Tibial artery (tissue), 4 donors: Measurements from ENCODE around the gene PLA2R1.

Experiments
- DNase-seq, 2 donors: peaks; one replicate each; pipeline ENCODE4 v3.0.0-alpha.2; 2019
- H3K27ac ChIP-seq, 2 donors: fragments of 200-600 bp; sonication (generic) in 1 of 2; 1 replicate in 1 of 2; 2 replicates in 1 of 2; pipeline ENCODE4 v1.5.1; 2018 to 2019; ENCODE audit warnings: mild to moderate bottlenecking in 1 of 2
- H3K27me3 ChIP-seq, 2 donors: fragments of 200-600 bp; sonication (generic) in 1 of 2; one replicate each; pipeline versions ENCODE4 v1.5.1 to v1.6.0; 2016 to 2019
- H3K36me3 ChIP-seq, 3 donors: fragments of 200-600 bp; sonication (generic) in 2 of 3; one replicate each; pipeline ENCODE4 v1.5.1; 2016 to 2019; ENCODE audit warnings: mild to moderate bottlenecking in 2 of 3
- H3K4me1 ChIP-seq, 4 donors: fragments of 200-600 bp; sonication (generic) in 2 of 4; 1 replicate in 3 of 4; 2 replicates in 1 of 4; pipeline ENCODE4 v1.5.1; 2016 to 2019
- H3K4me3 ChIP-seq, 2 donors: fragments of 200-600 bp; sonication (generic) in 1 of 2; 1 replicate in 1 of 2; 2 replicates in 1 of 2; pipeline ENCODE4 v1.5.1; 2018 to 2019; ENCODE audit warnings: mild to moderate bottlenecking in 2 of 2
- H3K9me3 ChIP-seq, 3 donors: fragments of 200-600 bp; sonication (generic) in 1 of 3; one replicate each; pipeline ENCODE4 v1.5.1; 2016 to 2019
- intact Hi-C: fragments of 100-400 bp; cut with DNase I; formaldehyde crosslinking; loops from one replicate; pipeline ENCODE4 v1.15.0; 2023; ENCODE audit warnings: low total_unique reads
- TF ChIP-seq, protein P1 (sequence below), 2 experiments: fragments of 200-600 bp in 1 of 2; fragments of 450-650 bp in 1 of 2; IDR thresholded peaks; one replicate each; pipeline ENCODE4 v1.5.1; 2017 to 2019; ENCODE audit warnings: antibody characterized with exemption in 2 of 2, mild to moderate bottlenecking in 1 of 2, moderate library complexity in 1 of 2

The PLA2R1 gene

DNA sequence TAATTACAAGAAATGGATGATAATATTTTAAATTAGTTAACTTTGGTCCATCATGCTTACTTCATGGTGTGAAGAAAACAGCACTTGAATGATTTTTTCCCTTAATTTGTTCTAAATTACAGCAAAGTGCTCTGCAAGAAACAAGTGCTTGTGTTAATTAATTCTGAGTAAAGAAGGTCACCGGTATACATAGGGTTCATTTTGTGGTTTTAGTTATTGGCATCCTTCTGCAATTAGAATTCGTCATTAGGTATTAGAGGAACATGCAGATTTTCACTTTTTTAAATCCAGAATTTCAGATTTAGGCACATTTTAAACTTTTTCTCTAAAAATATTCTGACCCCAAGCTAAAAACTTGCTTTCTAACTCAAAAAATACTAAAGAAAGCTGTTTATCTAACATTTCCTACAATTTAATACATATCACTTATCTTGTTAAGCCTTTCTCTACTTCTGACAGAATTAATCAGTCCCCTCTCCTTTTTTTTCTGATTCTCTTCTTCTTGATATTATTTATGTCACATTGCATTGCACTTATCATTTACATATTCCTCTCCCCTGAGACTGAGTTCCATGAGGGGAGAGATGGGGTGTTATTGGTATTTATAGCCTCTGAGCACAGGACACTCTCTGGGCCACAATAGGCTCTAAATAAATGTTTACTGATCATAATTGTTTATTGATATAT, 129.2 kb downstream of the PLA2R1 start:
- H3K27me3 ChIP-seq: no peaks in the 10 kb centered on the region
- no peak for DNase-seq
- H3K27ac ChIP-seq: peak overlapping the region in 1 of 2 donors; percentile 35
- peaks cover under 1 to 3% (median 3%) of the 10 kb centered on the region in 3 donors for H3K36me3 ChIP-seq
- intact Hi-C loops: no loop called here
- peaks cover 0 to 16% (median 9%) of the 10 kb centered on the region in 4 donors for H3K4me1 ChIP-seq
- no peaks in the 10 kb centered on the region for H3K9me3 ChIP-seq
- H3K4me3 ChIP-seq: no peak overlapping the region
- TF ChIP-seq, protein P1, sequence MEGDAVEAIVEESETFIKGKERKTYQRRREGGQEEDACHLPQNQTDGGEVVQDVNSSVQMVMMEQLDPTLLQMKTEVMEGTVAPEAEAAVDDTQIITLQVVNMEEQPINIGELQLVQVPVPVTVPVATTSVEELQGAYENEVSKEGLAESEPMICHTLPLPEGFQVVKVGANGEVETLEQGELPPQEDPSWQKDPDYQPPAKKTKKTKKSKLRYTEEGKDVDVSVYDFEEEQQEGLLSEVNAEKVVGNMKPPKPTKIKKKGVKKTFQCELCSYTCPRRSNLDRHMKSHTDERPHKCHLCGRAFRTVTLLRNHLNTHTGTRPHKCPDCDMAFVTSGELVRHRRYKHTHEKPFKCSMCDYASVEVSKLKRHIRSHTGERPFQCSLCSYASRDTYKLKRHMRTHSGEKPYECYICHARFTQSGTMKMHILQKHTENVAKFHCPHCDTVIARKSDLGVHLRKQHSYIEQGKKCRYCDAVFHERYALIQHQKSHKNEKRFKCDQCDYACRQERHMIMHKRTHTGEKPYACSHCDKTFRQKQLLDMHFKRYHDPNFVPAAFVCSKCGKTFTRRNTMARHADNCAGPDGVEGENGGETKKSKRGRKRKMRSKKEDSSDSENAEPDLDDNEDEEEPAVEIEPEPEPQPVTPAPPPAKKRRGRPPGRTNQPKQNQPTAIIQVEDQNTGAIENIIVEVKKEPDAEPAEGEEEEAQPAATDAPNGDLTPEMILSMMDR (IDR thresholded peaks at IDR 0.05): no peak

DNA sequence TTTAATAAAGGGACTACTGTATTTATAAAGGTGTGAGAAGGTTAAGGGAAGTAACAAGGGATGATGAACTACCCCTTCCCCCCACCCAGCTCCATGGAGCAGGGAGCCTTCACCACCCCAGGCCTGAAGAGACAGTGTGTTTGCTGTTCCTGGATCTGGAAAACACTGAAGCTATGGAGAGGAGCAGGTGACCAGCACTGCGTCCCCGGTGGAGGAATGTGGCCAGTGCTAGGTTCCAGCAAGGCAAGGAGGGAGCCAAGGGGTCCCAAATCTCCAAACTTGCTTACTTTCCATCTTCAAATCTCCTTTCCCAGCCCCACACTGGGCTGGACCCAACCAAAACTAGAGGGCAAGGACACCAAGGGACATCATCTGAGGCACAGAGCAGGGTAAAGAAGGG, 135.7 kb downstream of the PLA2R1 start:
- TF ChIP-seq, protein P1 (IDR thresholded peaks at IDR 0.05): no peak
- H3K36me3 ChIP-seq: peaks cover 0 to 6% (median 4%) of the 10 kb centered on the region in 3 donors
- no peak overlapping the region for H3K27ac ChIP-seq
- H3K4me1 ChIP-seq: peaks cover 0 to 6% (median 2%) of the 10 kb centered on the region in 4 donors
- no peak overlapping the region for H3K4me3 ChIP-seq
- H3K27me3 ChIP-seq: no peaks in the 10 kb centered on the region
- intact Hi-C loops: no loop called here
- no peaks in the 10 kb centered on the region for H3K9me3 ChIP-seq
- DNase-seq: no peak

DNA sequence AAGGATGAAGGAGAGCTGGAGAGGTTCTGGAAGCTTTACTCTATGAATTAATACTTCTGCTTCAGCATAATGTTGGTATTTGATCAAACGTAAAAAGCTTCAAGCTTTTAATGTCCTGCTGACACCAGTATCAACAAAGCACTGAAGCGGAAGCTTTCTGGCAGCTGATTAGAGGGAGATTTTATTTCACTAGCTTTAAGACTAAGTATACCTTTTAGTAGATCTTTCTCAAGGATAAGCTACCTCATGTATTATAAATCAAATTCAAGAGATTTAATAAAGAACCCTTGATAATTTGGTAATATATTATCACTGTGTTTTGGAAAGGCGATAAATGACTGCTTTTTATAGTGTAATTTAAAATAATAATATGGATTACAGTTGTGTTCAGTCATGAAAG, 136.4 kb downstream of the PLA2R1 start:
- Histone ChIP-seq H3K9me3 (no peaks in the 10 kb centered on the region), H3K4me3 (no peak overlapping the region), H3K4me1 (peaks cover 0 to 7% (median 3%) of the 10 kb centered on the region in 4 donors), H3K27me3 (no peaks in the 10 kb centered on the region), H3K27ac (no peak overlapping the region), H3K36me3 (peaks cover 0 to 6% (median 4%) of the 10 kb centered on the region in 3 donors)
- TF ChIP-seq, protein P1 (IDR thresholded peaks at IDR 0.05): no peak
- intact Hi-C loops: no loop called here
- DNase-seq: no peak

DNA sequence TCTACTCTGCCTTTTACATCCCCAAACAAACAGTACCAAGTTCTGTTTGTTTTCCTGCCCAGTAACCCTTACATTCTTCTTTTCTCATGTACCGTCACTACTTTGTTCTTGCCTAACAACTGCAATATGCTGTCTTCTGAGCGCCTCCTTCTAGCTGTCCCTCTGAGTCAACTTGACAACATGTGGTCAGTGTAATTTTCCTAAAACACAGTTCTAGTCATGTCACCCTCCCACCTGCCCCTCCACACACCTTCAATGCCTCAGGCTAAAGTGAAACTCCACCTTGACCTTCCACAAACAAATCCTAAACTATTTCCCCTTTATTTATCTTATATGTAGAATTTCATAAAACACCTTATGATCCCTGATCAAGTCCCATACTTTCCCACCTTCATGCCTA, 139.9 kb downstream of the PLA2R1 start:
- TF ChIP-seq, protein P1 (IDR thresholded peaks at IDR 0.05): no peak
- Histone ChIP-seq H3K4me1 (peaks cover 0 to 7% (median 3%) of the 10 kb centered on the region in 4 donors), H3K36me3 (no peaks in the 10 kb centered on the region), H3K27ac (no peak overlapping the region), H3K9me3 (no peaks in the 10 kb centered on the region), H3K27me3 (no peaks in the 10 kb centered on the region), H3K4me3 (no peak overlapping the region)
- intact Hi-C loops: no loop called here
- no peak for DNase-seq

DNA sequence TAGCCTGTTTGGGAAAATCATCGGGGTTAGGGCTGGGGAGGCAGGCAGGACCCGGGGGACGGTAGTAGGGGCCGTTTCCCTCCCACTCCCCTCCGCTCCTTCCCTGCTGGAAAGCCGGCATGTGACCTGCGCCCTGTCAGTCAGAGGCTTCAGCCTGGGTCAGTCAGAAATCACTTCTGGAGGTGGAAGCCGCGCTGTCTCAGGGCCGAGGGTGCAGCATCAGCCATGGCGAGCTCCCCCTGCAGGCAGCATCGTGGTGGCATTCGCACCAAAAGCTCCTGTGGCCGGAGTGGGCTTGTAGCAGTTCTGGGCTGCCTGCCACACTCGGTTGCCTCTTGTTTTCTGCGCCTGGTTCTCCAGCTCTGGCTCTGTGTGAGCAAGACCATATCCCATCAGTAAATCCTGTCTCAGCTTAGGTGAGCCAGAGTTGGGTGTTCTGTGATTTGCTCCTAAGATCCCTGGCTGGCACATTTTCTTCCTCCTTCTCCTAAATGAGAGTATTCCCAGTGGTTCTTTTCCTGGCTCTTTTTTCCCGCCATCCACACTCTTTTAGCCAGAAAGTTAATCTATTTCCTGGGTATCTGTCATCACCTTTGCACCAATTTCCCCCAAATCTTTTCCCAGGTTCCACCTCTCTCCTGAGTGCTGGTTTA, 140.5 kb downstream of the PLA2R1 start:
- intact Hi-C loops: no loop called here
- H3K36me3 ChIP-seq: no peaks in the 10 kb centered on the region
- H3K4me1 ChIP-seq: peaks cover 0 to 7% (median 3%) of the 10 kb centered on the region in 4 donors
- no peaks in the 10 kb centered on the region for H3K27me3 ChIP-seq
- H3K4me3 ChIP-seq: no peak overlapping the region
- H3K9me3 ChIP-seq: no peaks in the 10 kb centered on the region
- H3K27ac ChIP-seq: no peak overlapping the region
- TF ChIP-seq, protein P1 (IDR thresholded peaks at IDR 0.05): peak; percentile 42 to 54
- DNase-seq: peak; percentile 67 to 80
